Measurements from ENCODE around the gene SEL1L.

DNA sequence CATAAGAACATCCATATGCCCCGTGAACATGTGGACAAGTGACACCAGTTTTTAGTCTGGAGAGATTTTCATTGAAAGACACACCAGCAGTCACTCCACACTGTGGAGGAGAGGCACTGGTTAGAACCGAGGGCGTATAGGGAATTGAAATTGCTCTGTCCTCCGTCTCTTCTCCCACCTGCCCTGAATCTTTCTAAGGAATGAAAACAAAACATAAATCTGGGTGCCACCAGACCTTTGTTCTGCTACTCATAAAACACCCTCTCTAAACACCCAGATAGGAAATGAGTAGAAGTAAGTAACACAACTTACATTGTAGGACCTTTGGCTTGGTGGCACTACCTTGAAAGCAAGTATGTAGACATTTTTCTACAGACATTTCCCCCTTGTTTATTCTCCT lies 96.4 kb downstream of the SEL1L start:
- TF ChIP-seq, protein P1, sequence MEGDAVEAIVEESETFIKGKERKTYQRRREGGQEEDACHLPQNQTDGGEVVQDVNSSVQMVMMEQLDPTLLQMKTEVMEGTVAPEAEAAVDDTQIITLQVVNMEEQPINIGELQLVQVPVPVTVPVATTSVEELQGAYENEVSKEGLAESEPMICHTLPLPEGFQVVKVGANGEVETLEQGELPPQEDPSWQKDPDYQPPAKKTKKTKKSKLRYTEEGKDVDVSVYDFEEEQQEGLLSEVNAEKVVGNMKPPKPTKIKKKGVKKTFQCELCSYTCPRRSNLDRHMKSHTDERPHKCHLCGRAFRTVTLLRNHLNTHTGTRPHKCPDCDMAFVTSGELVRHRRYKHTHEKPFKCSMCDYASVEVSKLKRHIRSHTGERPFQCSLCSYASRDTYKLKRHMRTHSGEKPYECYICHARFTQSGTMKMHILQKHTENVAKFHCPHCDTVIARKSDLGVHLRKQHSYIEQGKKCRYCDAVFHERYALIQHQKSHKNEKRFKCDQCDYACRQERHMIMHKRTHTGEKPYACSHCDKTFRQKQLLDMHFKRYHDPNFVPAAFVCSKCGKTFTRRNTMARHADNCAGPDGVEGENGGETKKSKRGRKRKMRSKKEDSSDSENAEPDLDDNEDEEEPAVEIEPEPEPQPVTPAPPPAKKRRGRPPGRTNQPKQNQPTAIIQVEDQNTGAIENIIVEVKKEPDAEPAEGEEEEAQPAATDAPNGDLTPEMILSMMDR (IDR thresholded peaks at IDR 0.05 in 4 of 5, conservative IDR thresholded peaks at IDR 0.05 in 1 of 5): no peak
- TF ChIP-seq POLR2A (IDR thresholded peaks at IDR 0.05): no peak

Measured in gastrocnemius medialis (tissue), 4 donors.